GM23248 (cell line): ENCODE measurements around the gene RBM24.

Experiments
- EZH2 ChIP-seq: fragments of 200-600 bp; sonication (generic); IDR thresholded peaks from 2 replicates; pipeline ENCODE4 v1.6.1; 2018; ENCODE audit warnings: antibody characterized with exemption, mild to moderate bottlenecking; ENCODE audit not compliant: insufficient read depth, poor library complexity, severe bottlenecking
- EZH2phosphoT487 ChIP-seq: fragments of 200-600 bp; sonication (generic); IDR thresholded peaks from 2 replicates; pipeline ENCODE4 v1.6.1; 2018; ENCODE audit warnings: antibody characterized with exemption, moderate library complexity, mild to moderate bottlenecking, low read depth; ENCODE audit not compliant: insufficient read depth

GRCh38 chr6:17278289-17279063 is 2.7 kb upstream of the RBM24 start:
- TF ChIP-seq EZH2 (no peak), EZH2phosphoT487 (no peak)
